Activated CD8-positive, alpha-beta memory T cell treated with anti-CD3 and anti-CD28 coated beads for 48 hours (primary cell): Measurements from ENCODE around the gene TYMP.

Source experiments
- DNase-seq, 3 experiments: peaks; one replicate each; pipeline ENCODE4 v3.0.0-alpha.2; 2020; ENCODE audit warnings: low read depth in 2 of 3, low spot score in 2 of 3

Gene TYMP

GRCh38 chr22:50505776-50506610 lies 23.8 kb downstream of the TYMP start:
- no peak for DNase-seq

- no peak for DNase-seq
Observed at GRCh38 chr22:50505276-50505775, 24.5 kb downstream of the TYMP start.

GRCh38 chr22:50504369-50505211 lies 25.2 kb downstream of the TYMP start:
- no peak for DNase-seq

GRCh38 chr22:50503475-50504145 lies 26.2 kb downstream of the TYMP start:
- DNase-seq = no peak

GRCh38 chr22:50502628-50503474 lies 27.0 kb downstream of the TYMP start:
- DNase-seq = no peak

- no peak for DNase-seq
Observed at GRCh38 chr22:50502096-50502495, 27.7 kb downstream of the TYMP start.

- no peak for DNase-seq
Observed at GRCh38 chr22:50500452-50500851, 29.4 kb downstream of the TYMP start.

GRCh38 chr22:50498322-50498890 lies 31.4 kb downstream of the TYMP start:
- peak in 1 of 3 experiments; percentile 41 for DNase-seq

- DNase-seq = no peak
Observed at GRCh38 chr22:50497093-50497492, 32.7 kb downstream of the TYMP start.

- no peak for DNase-seq
Observed at GRCh38 chr22:50490531-50491308, 39.1 kb downstream of the TYMP start.

- no peak for DNase-seq
Observed at GRCh38 chr22:50489363-50490243, 40.2 kb downstream of the TYMP start.

GRCh38 chr22:50488886-50489285 lies 40.9 kb downstream of the TYMP start:
- no peak for DNase-seq

GRCh38 chr22:50488006-50488677 lies 41.7 kb downstream of the TYMP start:
- no peak for DNase-seq

- no peak for DNase-seq
Observed at GRCh38 chr22:50487290-50488005, 42.4 kb downstream of the TYMP start.

- DNase-seq = no peak
Observed at GRCh38 chr22:50486561-50487289, 43.1 kb downstream of the TYMP start, which contains the start of gene MIOX. Gene MIOX, plus strand, starts transcription at chr22:50486859. Its CDS starts 39 bp downstream, at chr22:50486898.
